D721Med (cell line): ENCODE measurements around the gene TENM4.

Experiments
- DNase-seq: peaks from one replicate; pipeline ENCODE4 v3.0.0; 2011; ENCODE audit warnings: low spot score; ENCODE audit not compliant: insufficient read length
- FAIRE-seq: peaks from 2 replicates; lab custom pipeline; 2011; peaks lifted over from hg19 to GRCh38; lab: Jason Lieb, UNC
- CTCF ChIP-seq: IDR thresholded peaks from 2 replicates; pipeline ENCODE4 v1.5.1; 2012; ENCODE audit warnings: mild to moderate bottlenecking, control low read depth; ENCODE audit not compliant: insufficient read depth; ENCODE audit errors: missing control alignments

Gene TENM4

GRCh38 chr11:78804991-78805390, 635.8 kb downstream of the TENM4 start:
- no peak for TF ChIP-seq CTCF
- FAIRE-seq (no peak), DNase-seq (no peak)

GRCh38 chr11:78803995-78804394, 636.8 kb downstream of the TENM4 start:
- no peak for TF ChIP-seq CTCF
- no peak for DNase-seq
- no peak for FAIRE-seq

GRCh38 chr11:78802058-78802761, 638.6 kb downstream of the TENM4 start:
- TF ChIP-seq CTCF: no peak
- FAIRE-seq (no peak), DNase-seq (no peak)

DNA sequence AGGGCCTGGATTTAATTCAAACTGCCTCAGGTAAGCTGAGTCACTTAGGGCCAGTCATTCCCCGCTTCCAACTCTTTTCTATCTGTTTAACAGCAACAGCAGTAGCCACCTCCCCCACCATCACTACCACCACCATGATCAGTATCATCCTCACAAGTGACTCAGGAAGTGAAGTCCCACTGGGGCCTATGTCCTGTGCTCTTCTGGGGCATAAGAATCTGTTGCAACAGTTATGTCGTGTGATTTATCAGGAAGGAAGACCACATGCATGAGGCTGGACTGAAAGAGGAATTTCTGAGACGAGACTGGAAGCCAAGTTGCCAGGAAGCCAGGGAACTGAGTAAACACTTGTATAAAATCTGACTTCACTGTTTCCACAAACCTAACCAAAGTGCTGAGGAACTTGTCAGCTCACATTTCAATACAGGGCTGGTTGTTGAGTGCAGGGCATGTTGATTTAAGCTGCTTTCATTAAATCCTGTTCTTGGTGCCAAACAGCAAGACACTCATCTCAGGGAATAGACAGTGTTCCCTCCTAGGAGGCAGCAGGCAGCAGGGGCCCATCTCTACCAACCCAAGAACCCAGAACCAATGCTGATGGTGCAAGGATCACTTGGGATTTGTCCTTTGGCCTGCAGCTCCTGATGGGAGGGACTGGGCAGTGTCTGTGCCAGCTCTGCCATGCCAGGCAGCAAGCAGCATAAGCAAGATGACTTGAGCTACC, 639.5 kb downstream of the TENM4 start:
- DNase-seq (no peak), FAIRE-seq (no peak)
- no peak for TF ChIP-seq CTCF

- DNase-seq: no peak
- TF ChIP-seq CTCF: no peak
- FAIRE-seq: no peak
Observed at GRCh38 chr11:78800756-78801155, 640.1 kb downstream of the TENM4 start.

- DNase-seq (no peak), FAIRE-seq (no peak)
- no peak for TF ChIP-seq CTCF
Observed at GRCh38 chr11:78800096-78800690, 640.6 kb downstream of the TENM4 start.
